ELF-1 (cell line): ENCODE data around the gene ANKRD13B.

Experiments
- DNase-seq: peaks from one replicate; pipeline ENCODE4 v3.0.0-alpha.2; 2016; ENCODE audit warnings: low read depth, low spot score

ANKRD13B gene

GRCh38 chr17:29594519-29595090 lies 1.7 kb downstream of the ANKRD13B start:
- DNase-seq, result no peak

- DNase-seq, result peak; percentile 47
Observed at GRCh38 chr17:29595107-29595942, 2.4 kb downstream of the ANKRD13B start.

GRCh38 chr17:29595943-29596774 lies 3.2 kb downstream of the ANKRD13B start:
- DNase-seq, result no peak

- DNase-seq, result no peak
Observed at GRCh38 chr17:29596811-29597210, 3.9 kb downstream of the ANKRD13B start.

GRCh38 chr17:29597361-29598172 lies 4.6 kb downstream of the ANKRD13B start:
- DNase-seq, result peak; percentile 71

- DNase-seq, result no peak
Observed at GRCh38 chr17:29603109-29603674, 10.3 kb downstream of the ANKRD13B start.

- DNase-seq, result no peak
Observed at GRCh38 chr17:29607557-29608195, 14.7 kb downstream of the ANKRD13B start.

GRCh38 chr17:29608986-29609385 lies 16.1 kb downstream of the ANKRD13B start:
- DNase-seq, result no peak

GRCh38 chr17:29610395-29610794 lies 17.5 kb downstream of the ANKRD13B start:
- no peak for DNase-seq

GRCh38 chr17:29611351-29612093 lies 18.6 kb downstream of the ANKRD13B start:
- DNase-seq, result no peak

GRCh38 chr17:29612094-29612403 lies 19.1 kb downstream of the ANKRD13B start:
- no peak for DNase-seq

GRCh38 chr17:29612404-29613280 lies 19.7 kb downstream of the ANKRD13B start:
- no peak for DNase-seq

- DNase-seq, result peak; percentile 98
Observed at GRCh38 chr17:29613352-29613837, 20.5 kb downstream of the ANKRD13B start.

- DNase-seq, result no peak
Observed at GRCh38 chr17:29613856-29614255, 20.9 kb downstream of the ANKRD13B start.

GRCh38 chr17:29614349-29615047 lies 21.6 kb downstream of the ANKRD13B start:
- no peak for DNase-seq

GRCh38 chr17:29615048-29615385 lies 22.1 kb downstream of the ANKRD13B start:
- DNase-seq, result peak; percentile 60

GRCh38 chr17:29615492-29616299 lies 22.8 kb downstream of the ANKRD13B start:
- peak; percentile 91 for DNase-seq
